IMR-90 (cell line): ENCODE data around the gene LILRB2. TPM values are rescaled to one million over a fixed set of nuclear protein-coding genes. Genes with fewer than 3 reads are reported as not detected.
A peak's percentile ranks its signal among the peaks of the same experiment; 100 is the strongest.

Experiments
- ATAC-seq: fragments of 200-7000 bp; cut with Tn5 transposase; 2 replicates; pipeline ENCODE4 v1.9.1; 2020; ENCODE audit warnings: low read depth, mild to moderate bottlenecking, moderate library complexity
- BruUV-seq: library from RNA; stranded (reverse); fragments of 400-500 nt; replicated peaks from 2 replicates; lab custom pipeline; 2021; lab: Mats Ljungman, UMichigan
- CTCF ChIA-PET: fragments of 300-600 bp; formaldehyde crosslinking; extraction: SDS; loops from one replicate; lab custom pipeline; 2021; ENCODE audit warnings: antibody characterized with exemption; lab: Yijun Ruan, JAX
- POLR2A ChIA-PET: fragments of 300-600 bp; sonication (Branson Sonifier 250); formaldehyde crosslinking; loops from one replicate; lab custom pipeline; 2022; ENCODE audit warnings: antibody characterized with exemption; ENCODE audit not compliant: unreplicated experiment; lab: Charles Lee
- DNase-seq: peaks from one replicate; pipeline ENCODE4 v3.0.0; 2013
- H2AFZ ChIP-seq: replicated peaks from 2 replicates; pipeline ENCODE3; 2013; ENCODE audit warnings: low read length, mild to moderate bottlenecking; ENCODE audit not compliant: poor library complexity
- H2AK5ac ChIP-seq: 2 replicates; pipeline ENCODE4 v1.6.1; 2013; ENCODE audit warnings: low read depth, low read length, inconsistent platforms
- H2AK9ac ChIP-seq: replicated peaks from 2 replicates; pipeline ENCODE3; 2013; ENCODE audit warnings: mild to moderate bottlenecking, low read depth, low read length, moderate library complexity; ENCODE audit not compliant: poor library complexity
- H2BK120ac ChIP-seq: 2 replicates; pipeline ENCODE4 v1.6.1; 2013; ENCODE audit warnings: low read depth, low read length, inconsistent platforms
- H2BK15ac ChIP-seq: 3 replicates; pipeline ENCODE4 v1.6.1; 2013; ENCODE audit warnings: low read depth, low read length, inconsistent platforms
- H2BK20ac ChIP-seq: 2 replicates; pipeline ENCODE4 v1.6.1; 2013; ENCODE audit warnings: low read depth, mild to moderate bottlenecking, inconsistent platforms, low read length, moderate library complexity
- H2BK5ac ChIP-seq: 2 replicates; pipeline ENCODE4 v1.6.1; 2013; ENCODE audit warnings: mild to moderate bottlenecking, low read depth, low read length, inconsistent platforms; ENCODE audit not compliant: poor library complexity, severe bottlenecking
- H3K14ac ChIP-seq: replicated peaks from 2 replicates; pipeline ENCODE4 v1.6.1; 2013; ENCODE audit warnings: low read depth, low read length, inconsistent platforms
- H3K18ac ChIP-seq: 2 replicates; pipeline ENCODE4 v1.6.1; 2013; ENCODE audit warnings: low read depth, low read length, control low read depth
- H3K23ac ChIP-seq: 2 replicates; pipeline ENCODE4 v1.6.1; 2013; ENCODE audit warnings: low read depth, low read length, inconsistent platforms
- H3K27ac ChIP-seq: 2 replicates; pipeline ENCODE4 v1.5.1; 2013; ENCODE audit warnings: mild to moderate bottlenecking, control low read depth, low read length; ENCODE audit not compliant: insufficient read depth
- H3K27me3 ChIP-seq: 2 replicates; pipeline ENCODE4 v1.6.1; 2013; ENCODE audit warnings: low read length; ENCODE audit not compliant: control insufficient read depth, insufficient read depth
- H3K36me3 ChIP-seq: 2 replicates; pipeline ENCODE4 v1.6.1; 2013; ENCODE audit warnings: low read length, mixed read lengths; ENCODE audit not compliant: control insufficient read depth, insufficient read depth
- H3K4ac ChIP-seq: 2 replicates; pipeline ENCODE4 v1.6.1; 2013; ENCODE audit warnings: low read depth, low read length, inconsistent platforms
- H3K4me1 ChIP-seq: 2 replicates; pipeline ENCODE4 v1.6.1; 2013; ENCODE audit warnings: low read length, mixed read lengths; ENCODE audit not compliant: control insufficient read depth, insufficient read depth
- H3K4me2 ChIP-seq: 2 replicates; pipeline ENCODE4 v1.6.1; 2013; ENCODE audit warnings: low read depth, mild to moderate bottlenecking, control low read depth, low read length, moderate library complexity
- H3K4me3 ChIP-seq: 2 replicates; pipeline ENCODE4 v1.5.1; 2013; ENCODE audit warnings: low read depth, mild to moderate bottlenecking, control low read depth, low read length, moderate library complexity; ENCODE audit not compliant: insufficient read depth
- H3K56ac ChIP-seq: 2 replicates; pipeline ENCODE4 v1.6.1; 2013; ENCODE audit warnings: low read length, inconsistent platforms; ENCODE audit not compliant: insufficient read depth; ENCODE audit errors: extremely low read depth
- H3K79me1 ChIP-seq, 2 experiments: 2 replicates each; pipeline ENCODE4 v1.6.1; 2013; ENCODE audit warnings: low read length in 2 of 2, inconsistent platforms in 1 of 2, low read depth in 1 of 2
- H3K9ac ChIP-seq: 2 replicates; pipeline ENCODE4 v1.6.1; 2013; ENCODE audit warnings: low read depth, low read length, control low read depth
- H3K9me1 ChIP-seq: 2 replicates; pipeline ENCODE4 v1.6.1; 2013; ENCODE audit warnings: low read length, inconsistent platforms; ENCODE audit not compliant: insufficient read depth
- H3K9me3 ChIP-seq: 2 replicates; pipeline ENCODE4 v1.6.1; 2013; ENCODE audit warnings: low read length; ENCODE audit not compliant: control insufficient read depth, insufficient read depth
- H4K20me1 ChIP-seq: 2 replicates; pipeline ENCODE4 v1.6.1; 2013; ENCODE audit warnings: low read length, inconsistent platforms; ENCODE audit not compliant: insufficient read depth
- H4K5ac ChIP-seq: 2 replicates; pipeline ENCODE4 v1.6.1; 2013; ENCODE audit warnings: mild to moderate bottlenecking, low read depth, low read length, control low read depth
- H4K8ac ChIP-seq, 2 experiments: 2 replicates each; pipeline ENCODE4 v1.6.1; 2013; ENCODE audit warnings: low read depth in 2 of 2, low read length in 2 of 2, control low read depth in 1 of 2, inconsistent platforms in 1 of 2
- H4K91ac ChIP-seq: 2 replicates; pipeline ENCODE4 v1.6.1; 2013; ENCODE audit warnings: low read depth, low read length, inconsistent platforms; ENCODE audit not compliant: insufficient read depth
- BHLHE40 ChIP-seq: fragments of 150-350 bp; IDR thresholded peaks from 2 replicates; pipeline ENCODE4 v1.6.1; 2016; ENCODE audit warnings: mild to moderate bottlenecking, low read depth, low read length
- CEBPB ChIP-seq: IDR thresholded peaks from 2 replicates; pipeline ENCODE4 v1.6.1; 2012; ENCODE audit warnings: low read depth, low read length, improper control_type of control experiment
- CHD1 ChIP-seq: IDR thresholded peaks from 2 replicates; pipeline ENCODE4 v1.6.1; 2012; ENCODE audit warnings: low read depth, low read length, improper control_type of control experiment
- MAFK ChIP-seq: IDR thresholded peaks from 2 replicates; pipeline ENCODE4 v1.6.1; 2012; ENCODE audit warnings: low read depth, low read length, improper control_type of control experiment
- MXI1 ChIP-seq: IDR thresholded peaks from 2 replicates; pipeline ENCODE4 v1.6.1; 2012; ENCODE audit warnings: low read depth, mild to moderate bottlenecking, low read length, moderate library complexity, borderline replicate concordance
- POLR2A ChIP-seq: IDR thresholded peaks from 2 replicates; pipeline ENCODE4 v1.6.1; 2012; ENCODE audit warnings: mild to moderate bottlenecking, low read depth, low read length
- RAD21 ChIP-seq: IDR thresholded peaks from 2 replicates; pipeline ENCODE4 v1.6.1; 2012; ENCODE audit warnings: low read length, improper control_type of control experiment
- SMC3 ChIP-seq: fragments of 150-350 bp; IDR thresholded peaks from 2 replicates; pipeline ENCODE4 v1.6.1; 2016; ENCODE audit warnings: low read depth, mild to moderate bottlenecking, antibody characterized with exemption, low read length, moderate library complexity
- USF2 ChIP-seq: fragments of 150-350 bp; IDR thresholded peaks from 2 replicates; pipeline ENCODE4 v1.6.1; 2017; ENCODE audit warnings: mild to moderate bottlenecking, antibody characterized with exemption, low read length, low read depth
- WGBS, 2 experiments: methylation state at CpG; one replicate each; pipeline versions ENCODE4 v1.1.5 to v1.1.7; 2013; ENCODE audit warnings: missing lambda C conversion rate in 2 of 2; ENCODE audit not compliant: insufficient read length in 1 of 2; ENCODE audit errors: extremely low coverage in 2 of 2; 5-methylcytosine and 5-hydroxymethylcytosine counted together
- dilution Hi-C: fragments of 300-500 bp; cut with HindIII; formaldehyde crosslinking; loops from one replicate; pipeline ENCODE4 v1.14.3; 2018; ENCODE audit warnings: low sequenced_read_pairs; ENCODE audit not compliant: unreplicated experiment
- in situ Hi-C: fragments of 300-500 bp; cut with MboI; formaldehyde crosslinking; loops from 3 replicates; pipeline ENCODE4 v1.14.3; 2019; ENCODE audit warnings: low sequenced_read_pairs, inconsistent platforms, mixed read lengths
- intact Hi-C: fragments of 100-400 bp; cut with micrococcal nuclease; formaldehyde crosslinking; loops from 2 replicates; pipeline ENCODE4 v1.10.0; 2022
- polyA plus RNA-seq, 3 experiments: library from polyadenylated mRNA; depleted of rRNA; stranded (reverse); fragments of >200 nt; gene quantifications; 2 replicates each; pipeline ENCODE4 v1.2.3, GENCODE V29; 2012; ENCODE audit warnings: low replicate concordance in 1 of 3
- total RNA-seq: library from RNA; depleted of rRNA; stranded (reverse); fragments of >200 nt; gene quantifications from 2 replicates; pipeline ENCODE4 v1.2.3, GENCODE V29; 2012
- TF ChIP-seq, protein P1 (sequence below): conservative IDR thresholded peaks from 2 replicates; pipeline ENCODE4 v1.5.1; 2012; ENCODE audit warnings: mild to moderate bottlenecking, low read depth, low read length, improper control_type of control experiment

The LILRB2 gene
- total and polyA plus RNA-seq, 2 of the 4 experiments (the other 2 are of a cell fraction) = not detected

GRCh38 chr19:54248016-54248601 is 32.8 kb downstream of the LILRB2 start:
- Histone ChIP-seq H3K4me3 (no peak overlapping the region), H4K5ac (no peak overlapping the region), H4K91ac (no peak overlapping the region), H3K18ac (no peak overlapping the region), H3K4me1 (no peaks in the 10 kb centered on the region), H3K27me3 (peaks cover 5% of the 10 kb centered on the region), H3K56ac (no peak overlapping the region), H3K27ac (no peak overlapping the region), H2BK15ac (no peak overlapping the region), H4K20me1 (no peaks in the 10 kb centered on the region), H2AK9ac (no peak overlapping the region), H3K4me2 (no peak overlapping the region), H2BK20ac (no peak overlapping the region), H3K9me1 (no peaks in the 10 kb centered on the region), H2AFZ (peak overlapping the region; percentile 63), H3K9me3 (no peaks in the 10 kb centered on the region), H2BK120ac (no peak overlapping the region), H3K36me3 (no peaks in the 10 kb centered on the region), H3K4ac (no peak overlapping the region), H2AK5ac (no peak overlapping the region), H2BK5ac (no peak overlapping the region), H4K8ac (no peak overlapping the region), H3K9ac (no peak overlapping the region), H3K14ac (no peak overlapping the region), H3K23ac (no peak overlapping the region), H3K79me1 (no peaks in the 10 kb centered on the region)
- CTCF ChIA-PET = no interaction called here
- intact Hi-C loops (no loop called here), in situ Hi-C loops (no loop called here), dilution Hi-C loops (no loop called here)
- WGBS, 2 experiments = 59% methylated on average over 5 of the region's 8 CpGs; no CpG with 5 or more reads in 1 of the 2 experiments
- DNase-seq = peak; percentile 26
- POLR2A ChIA-PET = no interaction called here
- TF ChIP-seq CHD1 (no peak), RAD21 (no peak), BHLHE40 (no peak), MAFK (no peak), CEBPB (no peak), POLR2A (no peak), USF2 (no peak), SMC3 (no peak), MXI1 (no peak)
- TF ChIP-seq, protein P1, sequence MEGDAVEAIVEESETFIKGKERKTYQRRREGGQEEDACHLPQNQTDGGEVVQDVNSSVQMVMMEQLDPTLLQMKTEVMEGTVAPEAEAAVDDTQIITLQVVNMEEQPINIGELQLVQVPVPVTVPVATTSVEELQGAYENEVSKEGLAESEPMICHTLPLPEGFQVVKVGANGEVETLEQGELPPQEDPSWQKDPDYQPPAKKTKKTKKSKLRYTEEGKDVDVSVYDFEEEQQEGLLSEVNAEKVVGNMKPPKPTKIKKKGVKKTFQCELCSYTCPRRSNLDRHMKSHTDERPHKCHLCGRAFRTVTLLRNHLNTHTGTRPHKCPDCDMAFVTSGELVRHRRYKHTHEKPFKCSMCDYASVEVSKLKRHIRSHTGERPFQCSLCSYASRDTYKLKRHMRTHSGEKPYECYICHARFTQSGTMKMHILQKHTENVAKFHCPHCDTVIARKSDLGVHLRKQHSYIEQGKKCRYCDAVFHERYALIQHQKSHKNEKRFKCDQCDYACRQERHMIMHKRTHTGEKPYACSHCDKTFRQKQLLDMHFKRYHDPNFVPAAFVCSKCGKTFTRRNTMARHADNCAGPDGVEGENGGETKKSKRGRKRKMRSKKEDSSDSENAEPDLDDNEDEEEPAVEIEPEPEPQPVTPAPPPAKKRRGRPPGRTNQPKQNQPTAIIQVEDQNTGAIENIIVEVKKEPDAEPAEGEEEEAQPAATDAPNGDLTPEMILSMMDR = no peak
- ATAC-seq = no peak
- BruUV-seq = no TSS peak
